NCI-H1105 (cell line): ENCODE results near the gene USP2.

Source experiments
- DNase-seq: peaks from one replicate; lab custom pipeline; 2025; lab: John Stamatoyannopoulos, UW

USP2 gene

DNA sequence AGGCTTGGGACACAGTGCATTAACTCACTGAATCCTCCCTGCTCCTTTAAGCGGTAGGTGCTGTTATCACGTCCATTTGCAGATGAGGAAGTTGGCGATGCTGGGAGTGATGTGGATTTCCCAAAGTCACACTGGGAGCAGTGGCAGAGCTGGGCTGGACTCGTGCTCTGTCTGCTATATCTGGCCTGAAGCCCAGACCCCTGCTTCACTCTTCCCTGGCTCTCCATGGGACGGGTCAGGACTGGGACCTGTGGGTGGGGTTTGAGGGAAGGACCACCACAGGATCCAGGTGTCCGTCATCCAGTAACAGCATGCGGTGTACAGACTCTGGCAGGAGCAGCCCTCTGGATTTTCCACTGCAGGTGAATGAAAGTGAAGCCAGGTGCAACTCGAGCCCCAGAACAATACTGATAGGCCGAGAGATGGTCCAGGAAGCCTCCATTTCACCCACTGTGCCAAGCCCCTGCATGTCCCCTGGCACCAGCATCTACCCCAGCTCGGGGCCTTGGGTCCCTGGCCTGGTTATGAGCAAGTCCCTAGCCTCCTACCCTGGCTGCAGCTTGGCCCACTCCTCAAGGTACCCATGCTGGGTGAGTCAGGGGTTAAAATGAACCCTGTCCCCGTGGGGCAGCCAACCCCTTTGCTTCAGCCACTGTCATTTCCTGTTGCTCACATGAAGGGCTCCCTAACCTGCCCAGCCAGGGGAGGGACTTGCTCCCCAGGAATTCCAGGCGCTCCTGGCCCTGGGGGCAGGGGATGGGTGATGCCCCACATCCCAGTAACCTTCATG lies 4.2 kb downstream of the USP2 start:
- peak; percentile 30 for DNase-seq

DNA sequence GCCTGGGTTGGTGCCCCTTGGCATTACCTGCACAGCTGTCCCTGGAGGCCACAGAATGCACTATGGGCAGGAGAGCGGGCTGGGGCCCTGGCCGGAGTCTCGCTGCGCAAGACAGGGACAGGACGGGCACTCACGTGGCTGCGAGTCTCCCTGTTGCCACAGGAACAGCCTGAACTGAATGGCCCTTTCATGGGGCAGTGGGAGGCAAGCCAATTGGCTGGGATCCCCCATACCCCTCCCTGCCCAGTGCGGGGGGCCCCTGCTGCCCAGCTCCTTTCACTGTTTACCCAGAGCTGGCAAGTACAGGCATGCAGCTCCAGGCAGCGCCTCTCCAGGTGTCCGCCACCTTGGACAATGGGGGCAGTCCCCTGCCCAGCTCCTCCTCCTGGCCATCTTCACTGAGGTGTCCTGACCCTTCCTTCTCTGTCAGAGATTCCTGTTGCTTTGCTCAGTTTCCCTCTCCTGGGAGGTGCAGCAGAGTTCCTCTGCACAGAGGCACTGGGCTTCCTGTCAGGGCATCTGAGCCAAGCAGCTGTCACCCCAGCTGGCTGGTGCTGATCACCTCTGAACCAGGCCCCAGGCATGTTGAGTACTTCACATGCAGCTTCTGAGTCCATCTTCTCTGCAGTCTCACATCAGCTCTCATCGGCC lies 5.2 kb downstream of the USP2 start:
- peak; percentile 84 for DNase-seq

- DNase-seq = no peak
These were observed 5.9 kb downstream of the USP2 start for GRCh38 chr11:119375337-119376196.

GRCh38 chr11:119374632-119375336 lies 6.7 kb downstream of the USP2 start:
- DNase-seq = no peak

- DNase-seq = peak; percentile 69
These were observed 7.4 kb downstream of the USP2 start for GRCh38 chr11:119373921-119374631.

GRCh38 chr11:119373059-119373920 lies 8.2 kb downstream of the USP2 start:
- DNase-seq = no peak

DNA sequence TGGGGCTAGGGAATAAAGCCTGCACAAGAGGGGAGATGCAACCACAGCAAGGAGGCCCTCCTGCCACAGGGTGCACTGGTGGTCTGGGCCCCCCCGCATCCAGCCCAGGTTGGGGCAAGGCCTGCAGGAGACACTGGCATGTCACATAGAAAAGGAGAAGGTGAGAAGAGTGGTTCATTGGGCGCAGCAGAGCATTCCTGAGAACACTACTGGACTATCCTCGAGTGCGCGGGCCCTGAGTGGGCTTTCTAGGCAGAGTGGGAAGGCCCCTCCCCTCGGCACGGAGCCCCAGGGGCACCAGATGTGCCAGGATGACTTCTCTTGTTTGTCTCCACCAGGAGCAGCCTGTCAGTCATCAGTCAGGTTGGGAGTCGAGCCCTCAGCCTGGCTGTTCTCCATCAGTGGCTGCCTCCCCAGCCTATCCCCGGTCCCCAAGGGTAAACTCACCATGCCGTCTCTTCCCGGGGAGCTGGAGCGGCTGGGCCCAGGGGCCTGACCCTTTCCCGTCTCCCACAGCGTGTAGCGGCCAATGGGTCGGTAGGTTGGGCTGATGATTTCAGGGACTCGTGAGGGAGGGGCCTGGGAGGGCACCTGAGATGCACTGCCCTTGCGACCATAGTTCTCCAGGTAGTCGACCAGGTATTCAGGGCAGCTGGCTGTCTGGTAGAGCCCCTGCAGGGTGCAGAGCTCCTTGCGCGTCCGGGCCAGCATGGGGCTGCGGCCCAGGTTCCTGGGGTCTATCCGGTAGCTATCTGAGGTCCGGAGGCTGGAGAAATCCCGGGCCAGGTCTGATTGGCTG lies 9.0 kb downstream of the USP2 start:
- no peak for DNase-seq

DNA sequence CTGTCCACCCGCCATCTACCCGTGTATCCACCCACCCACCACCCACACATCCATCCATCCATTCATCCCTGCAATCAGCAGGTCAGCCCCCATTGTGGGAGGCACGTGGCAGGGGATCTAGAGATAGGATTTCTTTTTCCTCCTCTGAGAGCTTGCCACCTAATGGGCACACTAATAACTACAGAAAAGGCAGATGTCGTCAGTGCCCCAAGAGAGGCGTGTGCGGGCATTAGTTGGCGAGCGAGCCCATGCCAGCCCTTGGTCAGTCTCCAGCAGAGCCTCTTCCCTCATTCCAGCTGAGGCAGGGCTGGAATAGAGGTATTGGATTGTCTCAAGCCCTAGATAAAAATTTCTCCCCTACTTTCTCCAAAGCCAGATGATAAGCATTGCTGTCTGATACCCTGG lies 9.7 kb downstream of the USP2 start:
- no peak for DNase-seq

DNA sequence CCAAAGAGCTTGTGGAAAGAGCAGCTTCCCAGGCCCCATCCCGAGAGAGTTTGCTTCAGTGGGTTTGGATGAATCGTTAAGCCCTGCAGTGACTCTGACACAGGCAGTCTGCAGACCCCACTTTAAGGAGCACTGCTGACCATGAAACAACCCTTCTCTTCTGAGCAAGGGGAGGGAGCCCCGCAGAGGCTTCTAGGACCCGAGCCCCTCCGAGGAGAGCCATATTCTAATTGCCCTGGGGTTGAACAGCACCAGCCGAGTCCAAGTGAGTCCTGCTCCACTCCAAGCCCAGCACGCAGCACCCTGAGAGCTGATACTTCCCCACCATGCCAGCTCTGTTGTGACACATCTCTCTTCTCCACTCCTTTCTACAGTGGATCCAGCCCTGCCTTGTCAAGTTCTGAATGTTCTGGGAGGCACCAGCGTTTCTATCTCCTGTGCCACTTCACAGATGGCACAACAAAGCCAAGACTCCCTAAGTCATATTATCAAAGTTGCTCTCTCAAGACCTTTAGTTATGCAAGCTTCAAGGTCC lies 10.4 kb downstream of the USP2 start:
- DNase-seq = no peak

GRCh38 chr11:119370486-119371046 lies 10.9 kb downstream of the USP2 start:
- DNase-seq = no peak

GRCh38 chr11:119369132-119369925 lies 12.2 kb downstream of the USP2 start:
- DNase-seq = no peak

DNA sequence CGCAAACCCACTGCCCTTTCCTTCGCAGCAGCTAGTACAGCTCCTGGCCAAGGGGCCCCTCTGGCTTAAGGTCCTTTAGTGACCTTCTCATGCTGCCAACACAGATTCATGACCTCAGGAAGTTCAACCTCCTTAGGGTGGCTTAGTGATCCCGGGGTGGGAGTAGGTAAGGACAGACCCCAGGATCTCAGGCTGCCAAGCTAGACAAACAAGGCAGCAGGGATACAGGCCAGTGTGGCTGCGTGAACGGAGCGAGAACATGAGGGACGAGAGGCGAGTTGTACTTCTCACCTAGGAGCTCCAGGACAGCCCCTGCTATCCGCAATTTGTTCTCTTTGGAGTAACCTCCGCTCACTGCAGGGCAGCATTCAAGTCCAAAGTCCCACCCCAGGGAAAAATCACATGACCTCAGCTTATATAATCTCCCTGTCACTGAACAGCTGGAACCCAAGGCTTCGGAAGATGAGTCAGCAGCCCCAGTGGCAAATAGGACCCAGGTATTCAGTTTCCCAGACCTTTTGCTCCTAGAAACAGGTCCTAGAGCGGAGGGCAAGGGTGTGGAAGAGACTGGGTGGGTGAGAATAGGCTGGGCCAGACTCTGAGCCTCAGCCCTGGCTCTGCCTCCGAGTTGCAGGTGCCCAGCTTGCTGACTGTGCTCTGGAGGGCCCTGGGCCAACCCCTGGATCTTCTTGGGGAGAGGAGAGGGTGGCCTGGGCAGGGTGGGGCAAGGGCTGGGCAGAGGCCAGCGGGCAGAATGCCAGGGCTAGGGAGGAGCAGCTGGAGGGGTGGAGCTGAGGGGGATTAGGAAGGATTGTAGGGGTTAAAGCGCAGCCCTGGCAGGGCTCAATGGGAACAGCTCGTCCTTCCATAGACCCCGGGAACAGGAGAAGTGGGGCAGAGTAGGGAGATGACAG lies 13.1 kb downstream of the USP2 start:
- DNase-seq = peak; percentile 97

DNA sequence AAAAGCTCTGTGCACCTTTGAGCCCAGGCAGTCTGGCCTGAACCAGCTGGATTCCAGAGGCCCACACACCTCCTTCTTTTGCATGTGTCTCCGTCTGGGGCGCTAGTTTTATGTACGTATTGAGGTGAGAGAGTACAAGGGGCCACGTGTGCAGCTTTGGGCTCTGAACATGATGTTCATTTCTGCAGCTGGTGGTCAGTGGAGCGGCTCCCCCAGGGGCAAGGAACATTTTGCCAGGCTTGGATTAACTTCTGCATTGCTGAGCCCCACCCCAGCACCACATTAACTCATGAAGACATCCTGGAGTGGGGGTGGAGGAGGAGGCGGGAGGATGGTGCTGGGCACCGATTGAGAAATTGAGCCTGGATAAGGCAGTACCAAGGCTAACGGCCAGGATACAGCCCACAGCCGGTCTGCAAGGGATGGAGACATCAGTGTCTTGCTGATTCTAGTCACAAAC lies 13.8 kb downstream of the USP2 start:
- no peak for DNase-seq

- no peak for DNase-seq
These were observed 14.5 kb downstream of the USP2 start for GRCh38 chr11:119366690-119367620.

GRCh38 chr11:119365071-119365591 lies 16.4 kb downstream of the USP2 start:
- no peak for DNase-seq
